Measurements from ENCODE around the gene HAAO.

The HAAO gene

GRCh38 chr2:42809131-42809818 lies 16.9 kb upstream of the HAAO start:
- TF ChIP-seq EP300 (IDR thresholded peaks at IDR 0.05; ENCODE audit: borderline replicate concordance): no peak
- TF ChIP-seq, protein P1, sequence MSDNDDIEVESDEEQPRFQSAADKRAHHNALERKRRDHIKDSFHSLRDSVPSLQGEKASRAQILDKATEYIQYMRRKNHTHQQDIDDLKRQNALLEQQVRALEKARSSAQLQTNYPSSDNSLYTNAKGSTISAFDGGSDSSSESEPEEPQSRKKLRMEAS (IDR thresholded peaks at IDR 0.05): no peak
- TF ChIP-seq FOXM1 (IDR thresholded peaks at IDR 0.05; ENCODE audit: borderline replicate concordance, low read depth): no peak
- TF ChIP-seq TAF1 (IDR thresholded peaks at IDR 0.05; ENCODE audit: low read depth): no peak
- no peak for TF ChIP-seq ZBTB7A (IDR thresholded peaks at IDR 0.05; ENCODE audit: low read depth)
- TF ChIP-seq RAD21 (IDR thresholded peaks at IDR 0.05; ENCODE audit: low read depth): no peak
- TF ChIP-seq TEAD4 (IDR thresholded peaks at IDR 0.05): no peak
- no peak for TF ChIP-seq NFIC (IDR thresholded peaks at IDR 0.05)

DNA sequence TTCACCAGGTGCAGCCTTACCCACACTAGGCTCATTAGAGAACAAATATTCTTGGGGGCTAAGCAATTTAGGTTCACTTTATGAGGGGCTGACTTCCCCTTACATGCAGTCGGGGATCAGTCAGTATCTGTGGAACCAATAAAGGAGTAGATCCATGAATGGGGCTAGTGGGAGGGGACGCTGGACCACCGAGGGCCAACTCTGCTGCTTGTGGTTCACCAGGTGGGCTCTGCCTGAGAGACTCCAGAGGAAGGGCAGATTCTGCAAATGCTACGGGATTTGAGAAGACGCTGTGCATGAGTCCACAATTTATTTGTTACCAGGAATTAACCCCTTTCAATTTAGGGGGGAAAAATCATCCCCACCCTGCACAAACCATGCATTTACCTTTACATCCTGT lies 15.9 kb upstream of the HAAO start:
- no peak for TF ChIP-seq ZBTB7A (IDR thresholded peaks at IDR 0.05; ENCODE audit: low read depth)
- no peak for TF ChIP-seq CREB1 (IDR thresholded peaks at IDR 0.05; ENCODE audit: low read depth)
- no peak for TF ChIP-seq TCF12 (IDR thresholded peaks at IDR 0.05; ENCODE audit: low read depth)
- no peak for TF ChIP-seq EGR1 (IDR thresholded peaks at IDR 0.05)
- no peak for TF ChIP-seq RAD21 (IDR thresholded peaks at IDR 0.05; ENCODE audit: low read depth)
- no peak for TF ChIP-seq FOXM1 (IDR thresholded peaks at IDR 0.05; ENCODE audit: borderline replicate concordance, low read depth)
- no peak for TF ChIP-seq NFIC (IDR thresholded peaks at IDR 0.05)
- no peak for TF ChIP-seq YY1 (IDR thresholded peaks at IDR 0.05; ENCODE audit: low read depth)
- TF ChIP-seq CEBPB (IDR thresholded peaks at IDR 0.05): no peak
- TF ChIP-seq, protein P2, sequence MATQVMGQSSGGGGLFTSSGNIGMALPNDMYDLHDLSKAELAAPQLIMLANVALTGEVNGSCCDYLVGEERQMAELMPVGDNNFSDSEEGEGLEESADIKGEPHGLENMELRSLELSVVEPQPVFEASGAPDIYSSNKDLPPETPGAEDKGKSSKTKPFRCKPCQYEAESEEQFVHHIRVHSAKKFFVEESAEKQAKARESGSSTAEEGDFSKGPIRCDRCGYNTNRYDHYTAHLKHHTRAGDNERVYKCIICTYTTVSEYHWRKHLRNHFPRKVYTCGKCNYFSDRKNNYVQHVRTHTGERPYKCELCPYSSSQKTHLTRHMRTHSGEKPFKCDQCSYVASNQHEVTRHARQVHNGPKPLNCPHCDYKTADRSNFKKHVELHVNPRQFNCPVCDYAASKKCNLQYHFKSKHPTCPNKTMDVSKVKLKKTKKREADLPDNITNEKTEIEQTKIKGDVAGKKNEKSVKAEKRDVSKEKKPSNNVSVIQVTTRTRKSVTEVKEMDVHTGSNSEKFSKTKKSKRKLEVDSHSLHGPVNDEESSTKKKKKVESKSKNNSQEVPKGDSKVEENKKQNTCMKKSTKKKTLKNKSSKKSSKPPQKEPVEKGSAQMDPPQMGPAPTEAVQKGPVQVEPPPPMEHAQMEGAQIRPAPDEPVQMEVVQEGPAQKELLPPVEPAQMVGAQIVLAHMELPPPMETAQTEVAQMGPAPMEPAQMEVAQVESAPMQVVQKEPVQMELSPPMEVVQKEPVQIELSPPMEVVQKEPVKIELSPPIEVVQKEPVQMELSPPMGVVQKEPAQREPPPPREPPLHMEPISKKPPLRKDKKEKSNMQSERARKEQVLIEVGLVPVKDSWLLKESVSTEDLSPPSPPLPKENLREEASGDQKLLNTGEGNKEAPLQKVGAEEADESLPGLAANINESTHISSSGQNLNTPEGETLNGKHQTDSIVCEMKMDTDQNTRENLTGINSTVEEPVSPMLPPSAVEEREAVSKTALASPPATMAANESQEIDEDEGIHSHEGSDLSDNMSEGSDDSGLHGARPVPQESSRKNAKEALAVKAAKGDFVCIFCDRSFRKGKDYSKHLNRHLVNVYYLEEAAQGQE (IDR thresholded peaks at IDR 0.05; ENCODE audit: low read depth): no peak
- TF ChIP-seq TAF1 (IDR thresholded peaks at IDR 0.05; ENCODE audit: low read depth): no peak
- no peak for TF ChIP-seq EP300 (IDR thresholded peaks at IDR 0.05; ENCODE audit: borderline replicate concordance)
- TF ChIP-seq, protein P1 (IDR thresholded peaks at IDR 0.05): no peak
- no peak for TF ChIP-seq USF1 (IDR thresholded peaks at IDR 0.05)

- TF ChIP-seq NFIC (IDR thresholded peaks at IDR 0.05) (no peak), CREB1 (IDR thresholded peaks at IDR 0.05; ENCODE audit: low read depth) (no peak)
Observed at GRCh38 chr2:42806786-42807185, 14.4 kb upstream of the HAAO start.

GRCh38 chr2:42804891-42805290 lies 12.5 kb upstream of the HAAO start:
- TF ChIP-seq YY1 (IDR thresholded peaks at IDR 0.05; ENCODE audit: low read depth) (no peak), TCF12 (IDR thresholded peaks at IDR 0.05; ENCODE audit: low read depth) (no peak), FOXM1 (IDR thresholded peaks at IDR 0.05; ENCODE audit: borderline replicate concordance, low read depth) (no peak), CREB1 (IDR thresholded peaks at IDR 0.05; ENCODE audit: low read depth) (no peak), USF1 (IDR thresholded peaks at IDR 0.05) (no peak), TAF1 (IDR thresholded peaks at IDR 0.05; ENCODE audit: low read depth) (no peak), EP300 (IDR thresholded peaks at IDR 0.05; ENCODE audit: borderline replicate concordance) (no peak), NFIC (IDR thresholded peaks at IDR 0.05) (no peak), ZBTB7A (IDR thresholded peaks at IDR 0.05; ENCODE audit: low read depth) (no peak), EGR1 (IDR thresholded peaks at IDR 0.05) (no peak), RAD21 (IDR thresholded peaks at IDR 0.05; ENCODE audit: low read depth) (no peak), CEBPB (IDR thresholded peaks at IDR 0.05) (no peak), TEAD4 (IDR thresholded peaks at IDR 0.05) (no peak)
- TF ChIP-seq, protein P2 (IDR thresholded peaks at IDR 0.05; ENCODE audit: low read depth): no peak
- TF ChIP-seq, protein P1 (IDR thresholded peaks at IDR 0.05): no peak

GRCh38 chr2:42804338-42804737 lies 12.0 kb upstream of the HAAO start:
- TF ChIP-seq CREB1 (IDR thresholded peaks at IDR 0.05; ENCODE audit: low read depth) (no peak), TEAD4 (IDR thresholded peaks at IDR 0.05) (no peak), EGR1 (IDR thresholded peaks at IDR 0.05) (no peak), ZBTB7A (IDR thresholded peaks at IDR 0.05; ENCODE audit: low read depth) (no peak), EP300 (IDR thresholded peaks at IDR 0.05; ENCODE audit: borderline replicate concordance) (no peak), USF1 (IDR thresholded peaks at IDR 0.05) (no peak), NFIC (IDR thresholded peaks at IDR 0.05) (no peak), CEBPB (IDR thresholded peaks at IDR 0.05) (no peak)
